ENCODE data around the gene MAP3K4. TPM values are rescaled to one million over a fixed set of nuclear protein-coding genes. Genes with fewer than 3 reads are reported as not detected.
"Not testable (repeated sequence)": the region's sequence is repeated elsewhere in the genome, so short reads cannot be mapped to it uniquely, and the experiment has no call there.

MAP3K4 gene
- total RNA-seq, 2 experiments from 2014 or later: 45.4 to 51.0 TPM

DNA sequence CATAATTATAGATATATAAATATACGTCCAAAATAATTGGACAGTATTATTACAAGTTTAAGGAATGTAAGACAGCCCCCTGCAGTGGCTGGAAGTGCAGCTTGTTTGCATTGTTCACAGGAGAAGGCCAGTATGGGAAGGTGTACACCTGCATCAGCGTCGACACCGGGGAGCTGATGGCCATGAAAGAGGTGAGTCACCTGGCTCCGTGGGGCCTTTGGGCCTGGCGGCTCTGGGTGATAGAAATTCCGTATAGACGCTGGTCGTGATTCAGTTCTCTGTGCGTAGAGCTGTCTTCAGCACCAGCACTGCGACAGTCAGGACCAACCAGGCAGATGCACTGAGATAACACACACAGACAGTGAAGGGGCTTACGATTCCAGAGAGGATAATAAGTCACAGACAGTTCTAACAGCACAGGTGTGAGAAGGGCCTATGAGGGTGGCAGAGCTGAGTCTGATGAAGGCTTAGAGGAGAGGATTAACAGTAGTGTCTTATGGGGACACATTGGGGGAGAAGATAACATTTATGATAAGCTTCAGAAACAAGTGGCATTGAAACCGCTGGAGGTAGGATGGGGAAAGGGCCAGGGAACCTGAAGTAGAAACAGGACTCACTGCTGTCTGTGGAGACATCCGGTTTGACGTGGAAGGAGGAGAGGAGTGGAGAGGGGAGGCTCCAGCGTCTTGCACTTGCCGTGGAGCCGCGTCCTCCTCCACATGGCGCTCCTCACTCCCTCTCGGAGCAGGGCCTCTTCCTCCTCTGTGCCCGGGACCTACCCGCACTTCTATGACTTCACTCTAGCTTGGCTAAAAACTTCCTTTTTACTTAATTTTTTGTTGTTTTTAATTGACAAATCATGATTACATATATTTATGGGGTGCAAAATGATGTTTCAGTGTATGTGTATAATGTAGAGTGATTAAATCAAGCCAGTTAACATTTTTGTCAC lies 116.5 kb downstream of the MAP3K4 start:
- POLR2A ChIA-PET: no interaction called here
- CTCF ChIA-PET: no interaction called here

- ChIA-PET CTCF (no interaction called here), POLR2A (no interaction called here)
Measured at GRCh38 chr6:161108916-161109315, 117.3 kb downstream of the MAP3K4 start.

DNA sequence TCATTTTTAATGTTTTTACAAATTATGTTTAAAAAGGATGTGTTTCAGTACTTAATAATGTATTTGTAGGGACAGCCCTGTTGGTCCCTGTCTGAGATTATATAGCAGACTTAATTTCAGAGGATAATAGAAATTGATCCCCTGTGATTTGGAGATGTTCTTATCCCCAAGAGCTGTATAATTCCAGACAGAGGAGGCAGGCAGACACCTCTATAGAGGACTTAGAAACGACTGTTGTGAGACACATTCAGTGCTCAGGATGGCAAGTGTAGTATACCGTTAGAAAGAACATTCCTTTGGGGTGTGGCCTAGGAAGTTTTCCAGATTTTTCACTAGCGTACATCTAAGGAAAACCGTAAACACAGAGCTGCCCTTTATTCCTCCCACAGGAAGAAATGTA lies 117.8 kb downstream of the MAP3K4 start:
- ChIA-PET CTCF (no interaction called here), POLR2A (no interaction called here)

GRCh38 chr6:161110028-161110779 lies 118.6 kb downstream of the MAP3K4 start:
- POLR2A ChIA-PET: no interaction called here
- CTCF ChIA-PET: no interaction called here

DNA sequence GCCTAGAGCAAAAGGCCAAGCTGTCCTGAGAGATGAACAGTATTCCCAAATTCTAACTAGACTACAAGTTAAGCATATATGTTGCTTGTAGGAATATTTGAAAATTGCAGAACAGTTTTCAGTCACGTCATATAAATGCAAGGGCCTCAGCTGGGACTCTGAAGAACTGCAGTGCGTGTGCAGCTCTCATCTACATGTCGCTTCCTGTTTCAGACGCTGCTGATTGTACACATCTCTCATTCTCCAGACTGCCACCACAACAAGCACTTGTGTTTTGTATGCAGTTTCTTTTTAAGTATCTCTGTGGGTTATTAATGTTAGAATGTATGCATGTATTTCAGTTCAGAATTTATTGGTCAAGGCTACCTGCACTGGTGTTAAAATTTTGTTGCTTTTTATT lies 119.7 kb downstream of the MAP3K4 start:
- CTCF ChIA-PET: interaction anchor here (0.6 kb wide), 1 partner anchor 117 kb away, joined by 3 read pairs; no protein-coding TSS in a partner anchor

DNA sequence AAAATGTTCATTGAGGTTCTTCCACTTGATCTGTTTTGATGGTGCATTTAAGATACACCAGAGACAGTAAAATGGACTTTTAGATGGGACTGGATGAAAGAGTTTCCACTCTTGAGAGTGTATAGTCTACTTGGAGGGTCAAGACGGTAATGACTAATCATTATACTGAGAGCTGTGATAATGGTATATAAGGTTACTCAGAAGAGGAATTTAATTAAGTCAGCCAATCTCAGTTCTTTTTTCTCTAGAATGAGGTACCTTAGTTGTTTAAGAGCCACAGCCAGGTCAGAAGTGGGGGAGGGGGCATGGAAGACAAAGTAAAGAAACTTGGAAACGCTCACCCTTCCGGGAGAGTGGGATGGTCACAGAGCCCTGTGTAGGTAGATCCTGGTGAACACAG lies 123.9 kb downstream of the MAP3K4 start:
- CTCF ChIA-PET: interaction anchor here (0.6 kb wide), 1 partner anchor 236 kb away, joined by 3 read pairs; no protein-coding TSS in a partner anchor
- POLR2A ChIA-PET: no interaction called here

More for the DNA sequence above, 119.7 kb downstream of the MAP3K4 start:
- POLR2A ChIA-PET: no interaction called here

DNA sequence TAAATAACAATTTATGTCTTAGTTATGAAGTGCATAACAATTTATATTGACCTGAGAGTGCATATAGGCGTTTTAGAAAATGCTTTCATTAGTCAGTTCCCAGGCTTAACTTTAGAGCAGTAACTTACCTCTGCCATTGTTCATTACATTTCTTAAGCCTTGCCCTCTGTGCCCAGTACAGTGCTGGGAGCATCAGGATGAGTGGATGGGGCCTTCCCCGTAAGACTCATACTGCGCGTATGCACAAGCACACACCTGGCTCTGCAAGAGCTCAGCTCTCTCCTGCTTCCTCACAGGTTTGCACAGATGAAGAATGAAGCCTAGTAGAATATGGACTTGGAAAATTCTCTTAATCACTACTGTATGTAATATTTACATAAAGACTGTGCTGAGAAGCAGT lies 125.0 kb downstream of the MAP3K4 start:
- POLR2A ChIA-PET: no interaction called here
- CTCF ChIA-PET: no interaction called here

GRCh38 chr6:161117308-161117707 lies 125.7 kb downstream of the MAP3K4 start:
- ChIA-PET CTCF (no interaction called here), POLR2A (no interaction called here)

GRCh38 chr6:161117942-161118341 lies 126.4 kb downstream of the MAP3K4 start:
- POLR2A ChIA-PET: no interaction called here
- CTCF ChIA-PET: no interaction called here

- POLR2A ChIA-PET, CTCF ChIA-PET: not testable (repeated sequence)
Measured at GRCh38 chr6:161123319-161123718, 131.8 kb downstream of the MAP3K4 start.

- ChIA-PET CTCF (no interaction called here), POLR2A (no interaction called here)
Measured at GRCh38 chr6:161125591-161125990, 134.0 kb downstream of the MAP3K4 start.

DNA sequence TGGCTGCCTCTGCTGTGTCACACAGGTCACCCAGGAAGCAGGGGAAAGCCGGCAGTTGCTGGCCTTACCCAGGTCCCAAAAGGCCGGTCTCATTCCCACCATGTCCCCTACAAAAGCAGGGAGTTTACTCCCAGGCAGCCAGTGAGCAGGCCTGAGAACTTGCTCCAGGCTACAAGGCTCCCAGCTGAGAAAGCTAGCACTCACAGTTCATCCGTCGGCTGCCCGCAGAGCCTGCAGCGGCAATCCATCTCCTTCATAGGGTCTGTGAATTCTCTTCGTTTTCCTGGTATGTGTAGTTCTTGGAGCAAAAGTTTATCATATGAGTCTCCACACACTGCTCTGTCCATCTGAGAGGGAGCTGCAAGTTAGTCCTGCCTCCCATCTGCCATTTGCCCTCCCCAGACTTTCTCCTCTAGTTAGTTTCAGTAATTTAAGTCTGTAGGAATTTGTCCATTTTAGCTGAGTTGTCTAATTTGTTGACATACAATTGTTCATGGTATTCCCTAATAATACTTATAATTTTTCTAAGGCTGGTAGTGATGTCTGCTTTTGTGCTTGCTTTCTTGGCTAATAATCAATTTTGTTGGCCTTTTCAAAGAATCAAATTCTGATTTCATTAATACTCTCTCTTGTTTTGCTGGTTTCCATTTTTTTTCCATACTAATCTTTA lies 135.6 kb downstream of the MAP3K4 start:
- POLR2A ChIA-PET: no interaction called here

DNA sequence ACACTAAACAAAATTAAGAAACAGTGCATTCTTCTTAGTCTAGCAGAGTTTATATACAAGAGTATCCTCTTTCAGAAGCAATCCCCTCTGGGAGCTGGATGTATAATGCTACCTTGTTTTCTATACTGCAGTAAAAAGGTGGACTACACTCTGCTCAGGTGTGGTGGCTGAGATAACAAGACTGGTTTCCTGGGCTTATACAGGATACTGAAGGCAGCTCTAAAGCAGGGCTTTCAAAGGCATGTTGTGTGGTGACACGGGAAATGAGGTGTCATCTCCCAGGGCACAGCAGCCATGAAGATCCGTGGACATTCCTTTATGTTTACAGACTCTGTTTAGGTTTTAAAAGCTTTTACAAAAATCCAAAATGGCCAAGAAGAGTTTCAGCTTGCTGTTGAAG lies 136.7 kb downstream of the MAP3K4 start:
- POLR2A ChIA-PET: no interaction called here
- CTCF ChIA-PET: no interaction called here

More for the DNA sequence above, 135.6 kb downstream of the MAP3K4 start:
- CTCF ChIA-PET: no interaction called here

DNA sequence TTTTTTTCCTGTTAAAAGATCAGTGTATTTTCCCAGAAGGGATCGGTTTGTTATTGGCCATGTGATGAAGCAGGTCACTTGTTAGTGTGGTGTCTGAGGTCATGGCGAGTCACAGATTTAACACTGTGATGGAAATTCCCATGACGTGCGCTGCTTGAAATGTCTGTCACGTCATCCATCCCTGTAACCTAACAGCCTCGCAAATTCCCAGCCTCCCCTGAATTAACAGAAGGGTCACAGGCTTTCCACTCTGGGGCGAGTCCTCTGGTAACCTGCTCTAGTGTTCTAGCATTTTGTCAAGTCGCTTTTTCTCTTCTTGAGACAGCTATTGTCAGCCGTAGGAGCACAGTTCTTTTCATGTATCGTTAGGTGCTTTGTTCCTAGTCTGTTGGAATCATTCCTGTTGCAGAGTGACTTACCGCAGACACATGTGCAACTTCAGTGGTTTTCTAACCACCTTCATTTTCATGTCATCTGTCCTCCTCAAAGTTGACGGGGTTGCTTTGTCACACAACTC lies 137.2 kb downstream of the MAP3K4 start:
- POLR2A ChIA-PET: no interaction called here
- CTCF ChIA-PET: no interaction called here

DNA sequence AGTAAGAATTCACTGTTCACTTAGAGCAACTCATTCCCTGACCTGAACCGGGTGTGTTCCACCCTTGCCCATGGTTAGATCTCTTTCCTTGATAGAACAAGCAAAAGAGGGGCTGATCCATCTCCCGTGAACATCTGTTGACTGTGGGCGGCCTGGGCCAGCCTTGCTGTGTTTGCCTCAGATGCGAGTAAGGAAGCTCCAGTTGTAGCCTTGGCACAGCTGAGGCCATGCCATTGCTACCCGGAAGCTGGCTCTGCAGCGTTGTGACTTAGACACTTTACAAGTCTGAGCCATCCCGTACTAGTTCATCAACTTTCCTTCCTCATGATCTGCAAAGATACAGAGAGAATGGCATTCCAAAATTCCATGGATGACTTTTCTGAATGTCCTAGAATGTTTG lies 139.0 kb downstream of the MAP3K4 start:
- ChIA-PET POLR2A (no interaction called here), CTCF (no interaction called here)

GRCh38 chr6:161130967-161131766 lies 139.6 kb downstream of the MAP3K4 start:
- CTCF ChIA-PET: no interaction called here

GRCh38 chr6:161132384-161132783 lies 140.8 kb downstream of the MAP3K4 start:
- POLR2A ChIA-PET: no interaction called here
- CTCF ChIA-PET: no interaction called here

More at GRCh38 chr6:161130967-161131766, 139.6 kb downstream of the MAP3K4 start:
- POLR2A ChIA-PET: no interaction called here

GRCh38 chr6:161133963-161134362 lies 142.4 kb downstream of the MAP3K4 start:
- POLR2A ChIA-PET: no interaction called here
- CTCF ChIA-PET: no interaction called here

- ChIA-PET POLR2A (no interaction called here), CTCF (no interaction called here)
Measured at GRCh38 chr6:161134550-161135298, 143.2 kb downstream of the MAP3K4 start.

All from activated CD8-positive, alpha-beta memory T cell treated with anti-CD3 and anti-CD28 coated beads for 36 hours (primary cell).